ENCODE results near the gene ATOSB. TPM values are rescaled to one million over a fixed set of nuclear protein-coding genes. Genes with fewer than 3 reads are reported as not detected.

The ATOSB gene
- total and polyA plus RNA-seq, 9 of the 15 experiments (the other 6 are each of a cell fraction or from before 2014, with no cell fraction given), result 0.45 to 8.0 (median 4.2) TPM

- TF ChIP-seq ARID1B (IDR thresholded peaks at IDR 0.05) (no peak), MLLT1 (IDR thresholded peaks at IDR 0.05) (no peak), ZNF707 (CRISPR knock-in tag; conservative IDR thresholded peaks at IDR 0.05) (no peak), PRMT5 (CRISPR knock-in tag; IDR thresholded peaks at IDR 0.05) (no peak), EZH2 (IDR thresholded peaks at IDR 0.05; ENCODE audit: borderline replicate concordance, low read depth, low read length) (no peak), GTF2A2 (tag; IDR thresholded peaks at IDR 0.05) (no peak), ZC3H11A (IDR thresholded peaks at IDR 0.05; ENCODE audit: low read depth, low read length) (no peak), HMG20B (CRISPR knock-in tag; IDR thresholded peaks at IDR 0.05) (no peak), FUS (optimal IDR thresholded peaks at IDR 0.05; ENCODE audit: low read depth, low read length) (no peak), CREM (IDR thresholded peaks at IDR 0.05; ENCODE audit: low read depth) (no peak), THAP7 (CRISPR knock-in tag; IDR thresholded peaks at IDR 0.05) (no peak), POLR2AphosphoS2 (IDR thresholded peaks at IDR 0.05; ENCODE audit: low read length) (no peak)
- Histone ChIP-seq H3K9me3 (replicated peaks; ENCODE audit: control insufficient read depth, insufficient read depth, low read depth, low read length) (no peaks in the 10 kb centered on the region), H3K4me1 (replicated peaks in 1 of 2; ENCODE audit: control insufficient read depth in 2 of 2, insufficient read depth in 2 of 2, low read length in 2 of 2) (peaks cover 36 to 42% of the 10 kb centered on the region in 2 experiments), H2AFZ (ENCODE audit: low read depth, low read length) (no peak overlapping the region), H3K4me2 (ENCODE audit: insufficient read depth, low read length) (peak overlapping the region; percentile 82), H3K79me2 (ENCODE audit: control insufficient read depth, insufficient read depth, low read length) (peaks cover 32% of the 10 kb centered on the region), H3K36me3 (ENCODE audit: control insufficient read depth, insufficient read depth, low read length) (peaks cover 28% of the 10 kb centered on the region; the same call in 2 of the 3 replicates), H4K20me1 (replicated peaks; ENCODE audit: control insufficient read depth, insufficient read depth, low read length) (no peaks in the 10 kb centered on the region), H3K9me1 (ENCODE audit: control insufficient read depth, insufficient read depth, low read length) (no peaks in the 10 kb centered on the region), H3K27me3 (ENCODE audit: control insufficient read depth in 2 of 2, insufficient read depth in 2 of 2, low read length in 2 of 2) (no peaks in the 10 kb centered on the region), H3K27ac (ENCODE audit: extremely low read depth, low read depth, low read length) (peak overlapping the region; percentile 74), H3K9ac (ENCODE audit: insufficient read depth in 1 of 2, low read depth in 2 of 2, low read length in 2 of 2) (peak overlapping the region; percentile 39 to 82; a peak in 3 of 4 replicates), H3K4me3 (no peak overlapping the region)
- intact Hi-C loops (cut with micrococcal nuclease), result no loop called here
- DNase-seq (ENCODE audit: extremely low read depth in 1 of 4, low spot score in 3 of 4) (no peak), FAIRE-seq (no peak), ATAC-seq (no peak)
- 68% methylated on average over 4 of the region's 6 CpGs for whole genome bisulfite sequencing (ENCODE audit: insufficient coverage, low coverage, missing lambda C conversion rate)
- no TSS peak for BruUV-seq (replicated peaks)
- POLR2A ChIA-PET, result interaction anchor here (1.2 to 1.3 kb wide), 2 partner anchors 8 to 209 kb away, joined by 3 read pairs; no protein-coding TSS in a partner anchor
- in situ Hi-C loops (cut with MboI), result no loop called here
- CTCF ChIA-PET (ENCODE audit: low intra/inter-chr PET ratio), result no interaction called here
Measured at GRCh38 chr9:35108461-35108860, 7.2 kb downstream of the ATOSB start.
